ENCODE measurements around the gene C19orf53. TPM values are rescaled to one million over a fixed set of nuclear protein-coding genes. Genes with fewer than 3 reads are reported as not detected.

The C19orf53 gene
- total and polyA plus RNA-seq, 9 of the 15 experiments (the other 6 are each of a cell fraction or from before 2014, with no cell fraction given) = 98.5 to 441 (median 164) TPM

DNA sequence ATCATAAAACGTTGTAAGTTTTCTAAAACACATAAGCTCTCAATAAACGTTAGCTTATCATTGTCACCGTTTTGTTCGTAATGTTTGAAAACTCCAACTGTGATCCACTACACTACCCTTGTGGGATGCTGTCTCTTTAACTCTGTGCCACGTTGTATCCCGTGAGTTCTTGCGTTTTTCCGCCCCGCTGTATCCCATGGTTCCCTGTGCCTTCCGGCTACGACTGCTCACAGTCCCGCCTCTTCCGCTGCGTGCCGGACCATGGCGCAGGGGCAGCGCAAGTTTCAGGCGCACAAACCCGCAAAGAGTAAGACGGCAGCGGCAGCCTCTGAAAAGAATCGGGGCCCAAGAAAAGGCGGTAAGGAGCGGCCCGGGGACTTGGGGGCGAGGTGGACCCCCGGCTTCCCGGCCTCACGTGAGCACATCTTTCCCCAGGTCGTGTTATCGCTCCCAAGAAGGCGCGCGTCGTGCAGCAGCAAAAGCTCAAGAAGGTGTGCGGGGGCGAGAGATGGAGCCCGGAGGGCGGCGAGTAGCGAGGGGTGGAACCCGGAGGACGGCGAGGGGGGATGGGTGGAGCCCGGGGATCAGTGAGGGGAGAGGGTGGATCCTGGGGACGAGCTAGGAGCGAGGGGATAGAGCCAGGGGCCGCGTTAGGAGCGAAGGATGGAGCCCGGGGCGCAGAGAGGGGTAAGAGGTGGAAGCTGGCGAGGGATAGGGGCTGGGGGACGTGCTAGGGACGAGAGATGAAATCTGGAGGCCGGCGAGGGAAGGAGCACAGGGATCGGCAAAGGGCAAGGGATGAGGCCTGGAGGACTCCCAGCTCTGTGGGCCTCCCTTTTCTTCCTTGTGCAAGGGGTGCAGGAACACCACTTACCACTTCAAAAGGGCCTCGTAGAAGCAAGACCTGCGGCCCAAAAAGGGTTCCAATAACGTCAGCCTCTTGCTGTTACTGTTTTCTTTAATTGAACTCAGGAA is at the start of gene C19orf53 (continued):
- TF ChIP-seq CLOCK (CRISPR knock-in tag; IDR thresholded peaks at IDR 0.05; ENCODE audit: borderline replicate concordance) = no peak
- TF ChIP-seq, protein P1, sequence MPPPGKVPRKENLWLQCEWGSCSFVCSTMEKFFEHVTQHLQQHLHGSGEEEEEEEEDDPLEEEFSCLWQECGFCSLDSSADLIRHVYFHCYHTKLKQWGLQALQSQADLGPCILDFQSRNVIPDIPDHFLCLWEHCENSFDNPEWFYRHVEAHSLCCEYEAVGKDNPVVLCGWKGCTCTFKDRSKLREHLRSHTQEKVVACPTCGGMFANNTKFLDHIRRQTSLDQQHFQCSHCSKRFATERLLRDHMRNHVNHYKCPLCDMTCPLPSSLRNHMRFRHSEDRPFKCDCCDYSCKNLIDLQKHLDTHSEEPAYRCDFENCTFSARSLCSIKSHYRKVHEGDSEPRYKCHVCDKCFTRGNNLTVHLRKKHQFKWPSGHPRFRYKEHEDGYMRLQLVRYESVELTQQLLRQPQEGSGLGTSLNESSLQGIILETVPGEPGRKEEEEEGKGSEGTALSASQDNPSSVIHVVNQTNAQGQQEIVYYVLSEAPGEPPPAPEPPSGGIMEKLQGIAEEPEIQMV (tag; conservative IDR thresholded peaks at IDR 0.05; ENCODE audit: low read depth) = 0 out of 2 replicates have a peak, but pooled peaks have one; percentile 41
- peak; percentile 93 for TF ChIP-seq ZNF197 (CRISPR knock-in tag; IDR thresholded peaks at IDR 0.05; ENCODE audit: low read depth)
- no peak for TF ChIP-seq NR4A1 (CRISPR knock-in tag; IDR thresholded peaks at IDR 0.05)
- TF ChIP-seq NR4A1 (tag; IDR thresholded peaks at IDR 0.05) = 0 out of 2 replicates have a peak, but pooled peaks have one; percentile 19
- peak; percentile 58 to 80; a peak in 2 of 4 replicates for TF ChIP-seq SIN3A (IDR thresholded peaks at IDR 0.05; ENCODE audit: borderline replicate concordance in 2 of 2, control insufficient read depth in 1 of 2, low read depth in 2 of 2, low read length in 2 of 2)
- TF ChIP-seq POLR2G (IDR thresholded peaks at IDR 0.05; ENCODE audit: low read depth, low read length) = peak; percentile 96
- no peak for TF ChIP-seq ZNF354B (CRISPR knock-in tag; IDR thresholded peaks at IDR 0.05)
- peak; percentile 39; the same call in 1 of the 2 replicates for TF ChIP-seq TCF7L2 (IDR thresholded peaks at IDR 0.05; ENCODE audit: low read depth, low read length)
- TF ChIP-seq TAF9B (IDR thresholded peaks at IDR 0.05; ENCODE audit: partially characterized antibody) = peak; percentile 83
- TF ChIP-seq CREB1 (IDR thresholded peaks at IDR 0.05) = peak; percentile 83
- peak; percentile 80 for TF ChIP-seq CREB1 (CRISPR knock-in tag; IDR thresholded peaks at IDR 0.05)
- peak; percentile 39; the same call in 1 of the 2 replicates for TF ChIP-seq ARID1B (IDR thresholded peaks at IDR 0.05)
- TF ChIP-seq, protein P2, sequence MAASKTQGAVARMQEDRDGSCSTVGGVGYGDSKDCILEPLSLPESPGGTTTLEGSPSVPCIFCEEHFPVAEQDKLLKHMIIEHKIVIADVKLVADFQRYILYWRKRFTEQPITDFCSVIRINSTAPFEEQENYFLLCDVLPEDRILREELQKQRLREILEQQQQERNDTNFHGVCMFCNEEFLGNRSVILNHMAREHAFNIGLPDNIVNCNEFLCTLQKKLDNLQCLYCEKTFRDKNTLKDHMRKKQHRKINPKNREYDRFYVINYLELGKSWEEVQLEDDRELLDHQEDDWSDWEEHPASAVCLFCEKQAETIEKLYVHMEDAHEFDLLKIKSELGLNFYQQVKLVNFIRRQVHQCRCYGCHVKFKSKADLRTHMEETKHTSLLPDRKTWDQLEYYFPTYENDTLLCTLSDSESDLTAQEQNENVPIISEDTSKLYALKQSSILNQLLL (CRISPR knock-in tag; IDR thresholded peaks at IDR 0.05; ENCODE audit: borderline replicate concordance) = no peak
- peak; percentile 68 for TF ChIP-seq JUND (IDR thresholded peaks at IDR 0.05; ENCODE audit: borderline replicate concordance, low read depth, low read length)
- TF ChIP-seq JUND (tag; IDR thresholded peaks at IDR 0.05; ENCODE audit: borderline replicate concordance, low read depth, low read length) = peak; percentile 57; the same call in 1 of the 3 replicates
- TF ChIP-seq, protein P3, sequence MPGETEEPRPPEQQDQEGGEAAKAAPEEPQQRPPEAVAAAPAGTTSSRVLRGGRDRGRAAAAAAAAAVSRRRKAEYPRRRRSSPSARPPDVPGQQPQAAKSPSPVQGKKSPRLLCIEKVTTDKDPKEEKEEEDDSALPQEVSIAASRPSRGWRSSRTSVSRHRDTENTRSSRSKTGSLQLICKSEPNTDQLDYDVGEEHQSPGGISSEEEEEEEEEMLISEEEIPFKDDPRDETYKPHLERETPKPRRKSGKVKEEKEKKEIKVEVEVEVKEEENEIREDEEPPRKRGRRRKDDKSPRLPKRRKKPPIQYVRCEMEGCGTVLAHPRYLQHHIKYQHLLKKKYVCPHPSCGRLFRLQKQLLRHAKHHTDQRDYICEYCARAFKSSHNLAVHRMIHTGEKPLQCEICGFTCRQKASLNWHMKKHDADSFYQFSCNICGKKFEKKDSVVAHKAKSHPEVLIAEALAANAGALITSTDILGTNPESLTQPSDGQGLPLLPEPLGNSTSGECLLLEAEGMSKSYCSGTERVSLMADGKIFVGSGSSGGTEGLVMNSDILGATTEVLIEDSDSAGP (CRISPR knock-in tag; IDR thresholded peaks at IDR 0.05) = peak; percentile 100

Data from K562 (cell line).